Fibroblast of lung (primary cell): ENCODE results near the gene KCTD10. TPM values are rescaled to one million over a fixed set of nuclear protein-coding genes. Genes with fewer than 3 reads are reported as not detected.
"Not testable (repeated sequence)": the region's sequence is repeated elsewhere in the genome, so short reads cannot be mapped to it uniquely, and the experiment has no call there.

ENCODE experiments used
- DNase-seq, 2 donors: peaks; one replicate each; pipeline versions ENCODE4 v3.0.0 to v3.0.0-alpha.2; 2010; ENCODE audit warnings: low read depth in 2 of 2
- H2AFZ ChIP-seq: 2 replicates; pipeline ENCODE4 v1.5.1; 2012; ENCODE audit warnings: low read length, control low read depth, inconsistent platforms
- H3K27ac ChIP-seq: 2 replicates; pipeline ENCODE4 v1.5.1; 2011; ENCODE audit warnings: low read length, control low read depth; ENCODE audit not compliant: insufficient read depth
- H3K27me3 ChIP-seq: 2 replicates; pipeline ENCODE4 v1.5.1; 2011; ENCODE audit warnings: mild to moderate bottlenecking, low read length; ENCODE audit not compliant: control insufficient read depth, insufficient read depth
- H3K36me3 ChIP-seq: 2 replicates; pipeline ENCODE4 v1.5.1; 2011; ENCODE audit warnings: low read length; ENCODE audit not compliant: control insufficient read depth, insufficient read depth
- H3K4me1 ChIP-seq: 2 replicates; pipeline ENCODE4 v1.5.1; 2011; ENCODE audit warnings: low read length; ENCODE audit not compliant: control insufficient read depth, insufficient read depth; ENCODE audit errors: extremely low read depth
- H3K4me2 ChIP-seq: 2 replicates; pipeline ENCODE4 v1.5.1; 2011; ENCODE audit warnings: low read length, control low read depth; ENCODE audit not compliant: insufficient read depth; ENCODE audit errors: extremely low read depth
- H3K4me3 ChIP-seq, 4 experiments: fragments of 200-600 bp in 1 of 4; sonication (generic) in 1 of 4; replicated peaks in 1 of 4; 2 replicates each; pipeline ENCODE4 v1.5.1; 2011 to 2016; ENCODE audit warnings: low read length in 4 of 4, low read depth in 3 of 4, mild to moderate bottlenecking in 3 of 4, control low read depth in 2 of 4, inconsistent platforms in 1 of 4, mixed read lengths in 1 of 4; ENCODE audit not compliant: insufficient read depth in 1 of 4; ENCODE audit errors: control extremely low read depth in 1 of 4
- H3K79me2 ChIP-seq: 2 replicates; pipeline ENCODE4 v1.5.1; 2012; ENCODE audit warnings: mild to moderate bottlenecking, low read length, inconsistent platforms; ENCODE audit not compliant: control insufficient read depth, insufficient read depth
- H3K9ac ChIP-seq: 2 replicates; pipeline ENCODE4 v1.5.1; 2011; ENCODE audit warnings: mild to moderate bottlenecking, low read length, control low read depth; ENCODE audit not compliant: insufficient read depth
- H3K9me3 ChIP-seq: 2 replicates; pipeline ENCODE4 v1.5.1; 2012; ENCODE audit warnings: low read depth, low read length; ENCODE audit not compliant: control insufficient read depth, insufficient read depth
- H4K20me1 ChIP-seq: 2 replicates; pipeline ENCODE4 v1.5.1; 2011; ENCODE audit warnings: low read length; ENCODE audit not compliant: control insufficient read depth, insufficient read depth; ENCODE audit errors: extremely low read depth
- CTCF ChIP-seq, 2 donors: IDR thresholded peaks in 1 of 2; conservative IDR thresholded peaks in 1 of 2; 1 replicate in 1 of 2; 2 replicates in 1 of 2; pipeline ENCODE4 v1.5.1; 2011 to 2012; ENCODE audit warnings: low read length in 2 of 2, control low read depth in 1 of 2, inconsistent platforms in 1 of 2, low read depth in 1 of 2, mild to moderate bottlenecking in 1 of 2
- EZH2 ChIP-seq: IDR thresholded peaks from 2 replicates; pipeline ENCODE4 v1.5.1; 2012; ENCODE audit warnings: low read length, control low read depth, mild to moderate bottlenecking; ENCODE audit errors: missing control alignments
- polyA plus RNA-seq, 2 donors: library from polyadenylated mRNA; depleted of rRNA in 1 of 2; stranded (reverse) in 1 of 2; unstranded in 1 of 2; fragments of >200 nt; gene quantifications; 2 replicates each; pipeline ENCODE4 v1.2.1, GENCODE V29; 2011 to 2012; ENCODE audit warnings: missing spikeins in 1 of 2
- total RNA-seq: library from RNA; depleted of rRNA; stranded (reverse); fragments of >200 nt; gene quantifications from 2 replicates; pipeline ENCODE4 v1.2.1, GENCODE V29; 2014

Gene KCTD10
- total and polyA plus RNA-seq, 2 donors (not counting 1 experiment from before 2014, with no cell fraction given): 106 to 190 TPM

- no peaks in the 10 kb centered on the region for H4K20me1 ChIP-seq
- no peak for TF ChIP-seq CTCF (conservative IDR thresholded peaks at IDR 0.05 in 1 of 2, IDR thresholded peaks at IDR 0.05 in 1 of 2; ENCODE audit: low read depth in 1 of 2, low read length in 2 of 2)
- no peak for TF ChIP-seq EZH2
- no peaks in the 10 kb centered on the region for H3K9me3 ChIP-seq
- H3K4me1 ChIP-seq: no peaks in the 10 kb centered on the region
- no peaks in the 10 kb centered on the region for H3K79me2 ChIP-seq
- H3K4me3 ChIP-seq: no peak overlapping the region
- no peaks in the 10 kb centered on the region for H3K27me3 ChIP-seq
- no peak overlapping the region for H2AFZ ChIP-seq
- no peaks in the 10 kb centered on the region for H3K36me3 ChIP-seq
- DNase-seq: no peak
- no peak overlapping the region for H3K4me2 ChIP-seq
- no peak overlapping the region for H3K9ac ChIP-seq
- no peak overlapping the region for H3K27ac ChIP-seq
Measured at GRCh38 chr12:109432431-109432830, 44.7 kb downstream of the KCTD10 start.

DNA sequence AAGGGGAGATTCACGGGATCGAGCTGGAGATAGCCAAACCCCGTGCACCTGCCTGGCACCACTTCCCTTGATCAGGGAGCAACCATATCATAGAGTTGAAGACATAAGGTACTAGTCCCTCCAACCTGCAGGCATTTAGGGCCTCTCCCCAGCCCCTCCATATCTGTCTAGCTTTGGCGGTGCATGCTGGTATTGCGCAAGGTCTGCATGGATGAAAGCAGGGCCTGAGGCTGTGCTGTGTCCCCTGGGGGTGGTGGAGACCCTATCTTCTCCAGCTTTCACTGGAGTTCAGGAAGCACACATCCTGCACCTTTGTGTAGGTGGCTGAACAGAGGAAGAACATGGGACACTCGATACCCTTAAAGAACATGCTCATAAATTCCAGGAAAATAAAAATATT is 46.9 kb downstream of the KCTD10 start:
- TF ChIP-seq CTCF (conservative IDR thresholded peaks at IDR 0.05 in 1 of 2, IDR thresholded peaks at IDR 0.05 in 1 of 2; ENCODE audit: low read depth in 1 of 2, low read length in 2 of 2) (no peak), EZH2 (no peak)
- Histone ChIP-seq H2AFZ (no peak overlapping the region), H3K4me1 (no peaks in the 10 kb centered on the region), H3K9ac (no peak overlapping the region), H3K27me3 (no peaks in the 10 kb centered on the region), H3K79me2 (no peaks in the 10 kb centered on the region), H3K4me3 (no peak overlapping the region), H3K4me2 (no peak overlapping the region), H4K20me1 (no peaks in the 10 kb centered on the region), H3K27ac (no peak overlapping the region), H3K36me3 (no peaks in the 10 kb centered on the region), H3K9me3 (no peaks in the 10 kb centered on the region)
- DNase-seq: no peak

GRCh38 chr12:109428804-109429203 is 48.3 kb downstream of the KCTD10 start:
- not testable (repeated sequence) for H3K27me3 ChIP-seq, H3K4me3 ChIP-seq, H3K9ac ChIP-seq, H3K9me3 ChIP-seq, H3K4me2 ChIP-seq, DNase-seq, H3K79me2 ChIP-seq, H3K4me1 ChIP-seq, H2AFZ ChIP-seq, H3K36me3 ChIP-seq, H4K20me1 ChIP-seq, H3K27ac ChIP-seq
